Measurements from ENCODE around the gene PAPOLB. TPM values are rescaled to one million over a fixed set of nuclear protein-coding genes. Genes with fewer than 3 reads are reported as not detected.

The PAPOLB gene
- polyA plus RNA-seq, 1 donor from 2014 or later = 0.05 TPM

- Histone ChIP-seq H3K9me3 (ENCODE audit: low read length) (no peaks in the 10 kb centered on the region), H3K27ac (ENCODE audit: low read length) (peak overlapping the region; percentile 39), H4K20me1 (ENCODE audit: insufficient read depth) (no peaks in the 10 kb centered on the region), H3F3A (ENCODE audit: insufficient read depth, low read length, poor library complexity, severe bottlenecking) (no peaks in the 10 kb centered on the region), H3K4me2 (ENCODE audit: low read length) (no peak overlapping the region), H3K4me3 (ENCODE audit: low read length) (no peak overlapping the region), H3K27me3 (ENCODE audit: insufficient read depth, low read depth, low read length) (no peaks in the 10 kb centered on the region), H3K9ac (ENCODE audit: low read length) (no peak overlapping the region), H3K79me2 (replicated peaks; ENCODE audit: insufficient read depth, low read length) (no peaks in the 10 kb centered on the region), H3K9me2 (ENCODE audit: insufficient read depth, low read length) (no peaks in the 10 kb centered on the region), H2AFZ (ENCODE audit: low read depth, low read length) (no peak overlapping the region), H3K36me3 (ENCODE audit: insufficient read depth, low read length) (no peaks in the 10 kb centered on the region)
- peak; percentile 5 for TF ChIP-seq POLR2AphosphoS5 (IDR thresholded peaks at IDR 0.05)
- TF ChIP-seq, protein P1, sequence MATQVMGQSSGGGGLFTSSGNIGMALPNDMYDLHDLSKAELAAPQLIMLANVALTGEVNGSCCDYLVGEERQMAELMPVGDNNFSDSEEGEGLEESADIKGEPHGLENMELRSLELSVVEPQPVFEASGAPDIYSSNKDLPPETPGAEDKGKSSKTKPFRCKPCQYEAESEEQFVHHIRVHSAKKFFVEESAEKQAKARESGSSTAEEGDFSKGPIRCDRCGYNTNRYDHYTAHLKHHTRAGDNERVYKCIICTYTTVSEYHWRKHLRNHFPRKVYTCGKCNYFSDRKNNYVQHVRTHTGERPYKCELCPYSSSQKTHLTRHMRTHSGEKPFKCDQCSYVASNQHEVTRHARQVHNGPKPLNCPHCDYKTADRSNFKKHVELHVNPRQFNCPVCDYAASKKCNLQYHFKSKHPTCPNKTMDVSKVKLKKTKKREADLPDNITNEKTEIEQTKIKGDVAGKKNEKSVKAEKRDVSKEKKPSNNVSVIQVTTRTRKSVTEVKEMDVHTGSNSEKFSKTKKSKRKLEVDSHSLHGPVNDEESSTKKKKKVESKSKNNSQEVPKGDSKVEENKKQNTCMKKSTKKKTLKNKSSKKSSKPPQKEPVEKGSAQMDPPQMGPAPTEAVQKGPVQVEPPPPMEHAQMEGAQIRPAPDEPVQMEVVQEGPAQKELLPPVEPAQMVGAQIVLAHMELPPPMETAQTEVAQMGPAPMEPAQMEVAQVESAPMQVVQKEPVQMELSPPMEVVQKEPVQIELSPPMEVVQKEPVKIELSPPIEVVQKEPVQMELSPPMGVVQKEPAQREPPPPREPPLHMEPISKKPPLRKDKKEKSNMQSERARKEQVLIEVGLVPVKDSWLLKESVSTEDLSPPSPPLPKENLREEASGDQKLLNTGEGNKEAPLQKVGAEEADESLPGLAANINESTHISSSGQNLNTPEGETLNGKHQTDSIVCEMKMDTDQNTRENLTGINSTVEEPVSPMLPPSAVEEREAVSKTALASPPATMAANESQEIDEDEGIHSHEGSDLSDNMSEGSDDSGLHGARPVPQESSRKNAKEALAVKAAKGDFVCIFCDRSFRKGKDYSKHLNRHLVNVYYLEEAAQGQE (IDR thresholded peaks at IDR 0.05; ENCODE audit: borderline replicate concordance) = no peak
- TF ChIP-seq CTCF (IDR thresholded peaks at IDR 0.05; ENCODE audit: poor library complexity, severe bottlenecking) = no peak
These were observed 47.4 kb downstream of the PAPOLB start for GRCh38 chr7:4814433-4814832.

GRCh38 chr7:4809666-4810065 is 52.2 kb downstream of the PAPOLB start:
- no peaks in the 10 kb centered on the region for H3K79me2 ChIP-seq (replicated peaks; ENCODE audit: insufficient read depth, low read length)
- no peaks in the 10 kb centered on the region for H3K9me2 ChIP-seq (ENCODE audit: insufficient read depth, low read length)
- H3K4me3 ChIP-seq (ENCODE audit: low read length) = no peak overlapping the region
- H3K36me3 ChIP-seq (ENCODE audit: insufficient read depth, low read length) = no peaks in the 10 kb centered on the region
- no peaks in the 10 kb centered on the region for H3K9me3 ChIP-seq (ENCODE audit: low read length)
- no peaks in the 10 kb centered on the region for H3F3A ChIP-seq (ENCODE audit: insufficient read depth, low read length, poor library complexity, severe bottlenecking)
- no peak overlapping the region for H3K4me2 ChIP-seq (ENCODE audit: low read length)
- H4K20me1 ChIP-seq (ENCODE audit: insufficient read depth) = no peaks in the 10 kb centered on the region
- H2AFZ ChIP-seq (ENCODE audit: low read depth, low read length) = no peak overlapping the region
- no peak overlapping the region for H3K9ac ChIP-seq (ENCODE audit: low read length)
- TF ChIP-seq CTCF (IDR thresholded peaks at IDR 0.05; ENCODE audit: poor library complexity, severe bottlenecking) (no peak), RAD21 (conservative IDR thresholded peaks at IDR 0.05) (no peak), SMC3 (conservative IDR thresholded peaks at IDR 0.05; ENCODE audit: poor library complexity) (no peak), MXI1 (conservative IDR thresholded peaks at IDR 0.05; ENCODE audit: poor library complexity, severe bottlenecking) (no peak), TAF1 (IDR thresholded peaks at IDR 0.05; ENCODE audit: low read depth) (no peak), POLR2AphosphoS5 (IDR thresholded peaks at IDR 0.05) (no peak), EP300 (conservative IDR thresholded peaks at IDR 0.05; ENCODE audit: poor library complexity, severe bottlenecking) (no peak), EZH2 (IDR thresholded peaks at IDR 0.05; ENCODE audit: borderline replicate concordance, insufficient read depth, low read length, poor library complexity, severe bottlenecking) (no peak)
- TF ChIP-seq, protein P1 (IDR thresholded peaks at IDR 0.05; ENCODE audit: borderline replicate concordance) = no peak
- H3K27ac ChIP-seq (ENCODE audit: low read length) = no peak overlapping the region
- no peaks in the 10 kb centered on the region for H3K27me3 ChIP-seq (ENCODE audit: insufficient read depth, low read depth, low read length)

Data from neural cell (in vitro differentiated cells).